GM21528 (cell line): ENCODE measurements around the gene DOK1.
A peak's percentile ranks its signal among the peaks of the same experiment; 100 is the strongest.

ENCODE experiments used
- ATAC-seq: cut with Tn5 transposase; IDR thresholded peaks from one replicate; pipeline ENCODE4 v1.9.1; 2021; ENCODE audit warnings: mild to moderate bottlenecking, moderate library complexity; ENCODE audit not compliant: unreplicated experiment, low FRiP score

DOK1 gene

GRCh38 chr2:74564222-74564621 is 9.7 kb downstream of the DOK1 start:
- ATAC-seq: no peak

GRCh38 chr2:74566076-74566753 is 11.7 kb downstream of the DOK1 start:
- ATAC-seq: no peak

GRCh38 chr2:74566754-74567085 is 12.2 kb downstream of the DOK1 start:
- no peak for ATAC-seq

GRCh38 chr2:74567881-74568280 is 13.4 kb downstream of the DOK1 start:
- no peak for ATAC-seq

GRCh38 chr2:74569686-74570085 is 15.2 kb downstream of the DOK1 start:
- ATAC-seq: no peak

- ATAC-seq: peak; percentile 60
Observed at GRCh38 chr2:74571058-74571457, 16.5 kb downstream of the DOK1 start.

- ATAC-seq: no peak
Observed at GRCh38 chr2:74572178-74572925, 17.8 kb downstream of the DOK1 start.

- peak; percentile 35 for ATAC-seq
Observed at GRCh38 chr2:74573747-74574562, 19.4 kb downstream of the DOK1 start.

GRCh38 chr2:74575320-74575719 is 20.8 kb downstream of the DOK1 start:
- no peak for ATAC-seq

GRCh38 chr2:74576211-74576862 is 21.8 kb downstream of the DOK1 start:
- no peak for ATAC-seq

- ATAC-seq: no peak
Observed at GRCh38 chr2:74576863-74577229, 22.3 kb downstream of the DOK1 start.

GRCh38 chr2:74577448-74577847 is 22.9 kb downstream of the DOK1 start:
- no peak for ATAC-seq

- ATAC-seq: no peak
Observed at GRCh38 chr2:74578408-74578807, 23.9 kb downstream of the DOK1 start.

- no peak for ATAC-seq
Observed at GRCh38 chr2:74581463-74581862, 26.9 kb downstream of the DOK1 start.

- no peak for ATAC-seq
Observed at GRCh38 chr2:74582184-74582583, 27.7 kb downstream of the DOK1 start.

GRCh38 chr2:74583504-74583903 is 29.0 kb downstream of the DOK1 start:
- no peak for ATAC-seq

GRCh38 chr2:74584088-74584645 is 29.6 kb downstream of the DOK1 start:
- no peak for ATAC-seq

- ATAC-seq: peak; percentile 48
Observed at GRCh38 chr2:74585406-74586185, 31.1 kb downstream of the DOK1 start.

GRCh38 chr2:74587664-74588277 is 33.3 kb downstream of the DOK1 start:
- ATAC-seq: peak; percentile 72
